Left lung (tissue), 10 donors: ENCODE measurements around the gene BHLHE40. TPM values are rescaled to one million over a fixed set of nuclear protein-coding genes. Genes with fewer than 3 reads are reported as not detected.

Source experiments
- ATAC-seq: fragments of 200-7000 bp; cut with Tn5 transposase; one replicate; pipeline ENCODE4 v1.9.1; 2020; ENCODE audit warnings: moderate library complexity
- DNase-seq, 4 donors: peaks; one replicate each; pipeline ENCODE4 v3.0.0-alpha.2; 2013 to 2020
- H3K27ac ChIP-seq, 2 donors: fragments of 200-600 bp; sonication (generic) in 1 of 2; one replicate each; pipeline versions ENCODE4 v1.5.0 to v1.8.0; 2020 to 2021
- H3K27me3 ChIP-seq, 2 donors: fragments of 200-600 bp; sonication (generic) in 1 of 2; one replicate each; pipeline versions ENCODE4 v1.5.0 to v1.8.0; 2020 to 2021
- H3K36me3 ChIP-seq, 2 donors: fragments of 200-600 bp; sonication (generic) in 1 of 2; one replicate each; pipeline versions ENCODE4 v1.5.0 to v1.8.0; 2020 to 2021
- H3K4me1 ChIP-seq, 2 donors: fragments of 200-600 bp; one replicate each; pipeline ENCODE4 v1.8.0; 2021
- H3K4me3 ChIP-seq, 2 donors: fragments of 200-600 bp; sonication (generic) in 1 of 2; one replicate each; pipeline versions ENCODE4 v1.5.0 to v1.8.0; 2020 to 2021; ENCODE audit warnings: mild to moderate bottlenecking in 1 of 2
- H3K9me3 ChIP-seq, 2 donors: fragments of 200-600 bp; sonication (generic) in 1 of 2; one replicate each; pipeline versions ENCODE4 v1.5.0 to v1.8.0; 2020 to 2021
- intact Hi-C, 2 donors: fragments of 100-400 bp; cut with DNase I; formaldehyde crosslinking; loops; one replicate each; pipeline versions ENCODE4 v1.11.2 to v1.14.2; 2022
- polyA plus RNA-seq, 6 donors: library from polyadenylated mRNA; unstranded; fragments of 120-200 nt; gene quantifications; one replicate each; pipeline ENCODE4 v1.2.1, GENCODE V29; 2013; ENCODE audit not compliant: insufficient read length in 6 of 6
- total RNA-seq, 2 donors: library from RNA; stranded (reverse); fragmentation: NEBNext Ultra II Directional; extraction: Animal tissue kit (Norgen Biotek cat#: 25700); gene quantifications; one replicate each; pipeline ENCODE4 v1.2.1, GENCODE V29; 2021
- TF ChIP-seq, protein P1 (sequence below), 2 donors: fragments of 200-600 bp; sonication (generic) in 1 of 2; IDR thresholded peaks; one replicate each; pipeline versions ENCODE4 v1.5.0 to v1.8.0; 2021; ENCODE audit warnings: antibody characterized with exemption in 2 of 2
- donor health status: DM: no; HTN: yes; CAD: no.
- donor health status: DM: no; HTN: no; CAD: no.

The BHLHE40 gene
- total and polyA plus RNA-seq, 8 donors: 17.9 to 97.5 (median 27.3) TPM

DNA sequence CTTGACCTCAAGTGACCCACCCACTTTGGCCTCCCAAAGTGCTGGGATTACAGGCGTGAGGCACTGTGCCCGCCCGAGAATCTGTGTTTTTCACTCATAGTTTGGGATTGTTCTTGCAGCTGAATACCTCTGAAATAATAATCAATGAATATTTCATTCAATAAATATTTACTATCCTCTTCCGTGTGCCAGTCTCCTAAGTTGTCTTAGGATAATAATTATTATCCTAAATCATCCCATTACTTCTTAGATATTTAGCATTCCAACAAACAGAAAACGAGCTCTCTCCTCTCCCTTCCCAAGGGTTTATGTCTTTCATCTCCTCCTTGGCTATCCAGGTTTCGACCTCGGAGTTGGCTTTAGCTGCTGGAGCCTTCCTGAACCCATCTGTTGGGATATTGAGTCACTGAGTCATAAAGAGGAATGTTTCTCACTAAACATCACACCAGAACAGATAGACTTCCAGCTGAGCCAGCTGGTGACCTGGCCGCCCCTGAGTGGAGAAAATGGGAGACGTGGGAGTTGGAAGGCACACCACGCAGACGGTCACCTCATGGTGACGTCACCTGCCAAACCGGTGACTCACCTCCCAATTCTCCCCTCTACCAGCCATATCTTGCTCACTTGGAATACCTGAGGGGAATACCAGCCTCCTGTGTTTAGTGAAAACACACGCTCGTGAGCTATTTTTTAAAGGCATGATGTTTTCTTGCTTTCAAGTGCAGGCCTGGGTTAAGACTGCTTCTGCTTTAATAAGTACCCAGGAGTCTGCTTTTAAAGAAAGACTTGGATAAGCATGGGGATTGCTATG lies 43.9 kb downstream of the BHLHE40 start:
- Histone ChIP-seq H3K27me3 (no peaks in the 10 kb centered on the region), H3K27ac (peak overlapping the region; percentile 42 to 45), H3K4me1 (peaks cover 5 to 34% of the 10 kb centered on the region in 2 donors), H3K36me3 (no peaks in the 10 kb centered on the region), H3K4me3 (no peak overlapping the region), H3K9me3 (no peaks in the 10 kb centered on the region)
- TF ChIP-seq, protein P1, sequence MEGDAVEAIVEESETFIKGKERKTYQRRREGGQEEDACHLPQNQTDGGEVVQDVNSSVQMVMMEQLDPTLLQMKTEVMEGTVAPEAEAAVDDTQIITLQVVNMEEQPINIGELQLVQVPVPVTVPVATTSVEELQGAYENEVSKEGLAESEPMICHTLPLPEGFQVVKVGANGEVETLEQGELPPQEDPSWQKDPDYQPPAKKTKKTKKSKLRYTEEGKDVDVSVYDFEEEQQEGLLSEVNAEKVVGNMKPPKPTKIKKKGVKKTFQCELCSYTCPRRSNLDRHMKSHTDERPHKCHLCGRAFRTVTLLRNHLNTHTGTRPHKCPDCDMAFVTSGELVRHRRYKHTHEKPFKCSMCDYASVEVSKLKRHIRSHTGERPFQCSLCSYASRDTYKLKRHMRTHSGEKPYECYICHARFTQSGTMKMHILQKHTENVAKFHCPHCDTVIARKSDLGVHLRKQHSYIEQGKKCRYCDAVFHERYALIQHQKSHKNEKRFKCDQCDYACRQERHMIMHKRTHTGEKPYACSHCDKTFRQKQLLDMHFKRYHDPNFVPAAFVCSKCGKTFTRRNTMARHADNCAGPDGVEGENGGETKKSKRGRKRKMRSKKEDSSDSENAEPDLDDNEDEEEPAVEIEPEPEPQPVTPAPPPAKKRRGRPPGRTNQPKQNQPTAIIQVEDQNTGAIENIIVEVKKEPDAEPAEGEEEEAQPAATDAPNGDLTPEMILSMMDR (IDR thresholded peaks at IDR 0.05): no peak
- ATAC-seq (peak; percentile 25), DNase-seq (no peak)
- intact Hi-C loops: no loop called here

DNA sequence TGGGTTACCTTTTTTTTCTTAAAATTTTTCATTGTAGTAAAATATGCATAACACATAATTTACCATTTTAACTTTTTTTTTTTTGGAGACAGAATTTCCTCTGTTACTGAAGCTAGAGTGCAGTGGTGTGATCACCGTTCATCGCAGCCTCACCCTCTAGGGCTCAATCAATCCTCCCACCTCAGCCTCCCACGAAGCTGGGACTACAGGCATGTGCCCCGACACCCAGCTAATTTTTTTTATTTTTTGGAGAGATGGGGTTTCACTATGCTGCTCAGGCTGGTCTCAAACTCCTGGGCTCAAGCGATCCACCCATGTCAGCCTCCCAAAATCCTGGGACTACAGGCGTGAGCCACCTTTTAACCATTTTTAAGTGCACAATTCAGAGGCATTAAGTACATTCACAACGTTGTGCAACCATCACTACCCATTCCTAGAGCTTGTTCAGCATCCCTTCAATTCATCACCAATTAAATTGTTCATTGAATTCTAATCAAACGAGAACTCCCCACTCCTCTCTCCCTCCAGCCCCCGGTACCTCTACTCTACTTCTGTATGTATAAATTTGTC lies 44.6 kb downstream of the BHLHE40 start:
- intact Hi-C loops: no loop called here
- no peaks in the 10 kb centered on the region for H3K9me3 ChIP-seq

DNA sequence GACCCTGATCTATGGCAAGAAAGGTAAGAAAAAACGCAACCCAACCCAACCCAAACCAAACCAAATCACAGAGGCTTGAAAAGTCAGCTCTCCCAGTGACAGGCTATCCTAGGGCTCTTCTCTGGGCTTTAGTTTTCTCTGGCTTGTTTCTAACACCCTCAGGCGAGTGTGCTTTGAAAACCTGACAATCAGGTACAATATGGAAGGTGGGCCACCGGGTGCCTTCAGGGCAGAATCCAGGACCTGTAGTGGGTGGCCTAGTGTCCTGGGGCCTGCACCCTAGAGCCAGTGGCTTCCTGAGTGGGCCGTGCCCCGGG lies 46.8 kb downstream of the BHLHE40 start:
- no peak for DNase-seq
- Histone ChIP-seq H3K27me3 (no peaks in the 10 kb centered on the region), H3K9me3 (no peaks in the 10 kb centered on the region), H3K4me1 (peaks cover 3 to 18% of the 10 kb centered on the region in 2 donors), H3K27ac (peak overlapping the region; percentile 71 to 85), H3K4me3 (peak overlapping the region; percentile 29 to 50), H3K36me3 (no peaks in the 10 kb centered on the region)
- intact Hi-C loops: no loop called here
- no peak for ATAC-seq
- TF ChIP-seq, protein P1 (IDR thresholded peaks at IDR 0.05): no peak

More for the DNA sequence above, 44.6 kb downstream of the BHLHE40 start:
- DNase-seq: no peak
- TF ChIP-seq, protein P1 (IDR thresholded peaks at IDR 0.05): no peak
- no peaks in the 10 kb centered on the region for H3K27me3 ChIP-seq
- H3K4me1 ChIP-seq: peaks cover 3 to 31% of the 10 kb centered on the region in 2 donors
- no peak overlapping the region for H3K4me3 ChIP-seq
- no peak for ATAC-seq
- H3K27ac ChIP-seq: peak overlapping the region; percentile 42 to 45
- H3K36me3 ChIP-seq: no peaks in the 10 kb centered on the region

DNA sequence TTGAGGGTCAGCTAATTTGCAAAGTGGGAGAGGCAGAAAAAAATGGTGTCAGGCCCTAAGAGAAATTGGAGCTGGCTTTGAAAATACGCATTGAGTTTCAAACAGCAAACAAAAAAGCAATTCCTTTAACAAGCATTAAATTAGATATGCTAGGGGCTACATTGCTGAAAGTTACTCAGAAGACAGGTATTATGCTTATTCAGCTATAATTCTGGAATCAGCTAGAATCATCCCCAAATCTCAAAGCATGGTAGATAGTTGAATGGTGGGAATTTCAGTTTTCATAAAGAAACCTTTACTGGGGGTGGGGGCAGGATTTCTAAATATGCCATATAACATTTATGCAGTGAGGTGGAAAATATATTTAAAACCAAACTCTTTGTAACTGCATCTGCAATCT lies 50.5 kb downstream of the BHLHE40 start:
- no peak overlapping the region for H3K4me3 ChIP-seq
- ATAC-seq (no peak), DNase-seq (no peak)
- no peaks in the 10 kb centered on the region for H3K36me3 ChIP-seq
- intact Hi-C loops: no loop called here
- H3K4me1 ChIP-seq: peaks cover 3 to 32% of the 10 kb centered on the region in 2 donors
- H3K27ac ChIP-seq: no peak overlapping the region
- no peaks in the 10 kb centered on the region for H3K27me3 ChIP-seq
- TF ChIP-seq, protein P1 (IDR thresholded peaks at IDR 0.05): no peak
- no peaks in the 10 kb centered on the region for H3K9me3 ChIP-seq

DNA sequence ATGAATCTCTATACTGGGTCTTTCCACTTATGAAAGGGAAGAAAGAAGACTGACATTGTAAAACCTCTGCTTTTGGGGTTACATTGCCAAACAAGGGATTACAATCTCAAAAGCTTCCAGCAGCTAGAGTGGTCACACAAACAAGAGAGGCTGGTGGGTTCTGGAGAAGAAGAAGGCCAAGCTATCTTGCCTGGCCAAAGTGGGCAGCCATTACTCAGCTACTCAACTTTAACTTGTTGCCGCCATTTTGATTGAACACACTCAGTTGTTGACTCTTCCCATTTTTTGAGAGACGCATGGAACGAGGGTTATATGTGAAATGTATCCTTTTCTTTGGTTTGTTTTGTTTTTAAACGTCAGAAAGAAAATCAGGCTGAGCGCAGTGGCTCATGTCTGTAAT lies 50.9 kb downstream of the BHLHE40 start:
- H3K27ac ChIP-seq: no peak overlapping the region
- H3K36me3 ChIP-seq: no peaks in the 10 kb centered on the region
- ATAC-seq (no peak), DNase-seq (no peak)
- H3K9me3 ChIP-seq: no peaks in the 10 kb centered on the region
- no peak overlapping the region for H3K4me3 ChIP-seq
- intact Hi-C loops: no loop called here
- TF ChIP-seq, protein P1 (IDR thresholded peaks at IDR 0.05): no peak
- H3K27me3 ChIP-seq: no peaks in the 10 kb centered on the region
- peaks cover 3 to 32% of the 10 kb centered on the region in 2 donors for H3K4me1 ChIP-seq
